ENCODE data around the gene MTM1.

The MTM1 gene

GRCh38 chrX:150644422-150644821 is 76.0 kb downstream of the MTM1 start:
- Histone ChIP-seq H3K4me3 (ENCODE audit: low read length) (no peak overlapping the region), H3K27ac (ENCODE audit: low read length) (no peak overlapping the region), H3K36me3 (ENCODE audit: control insufficient read depth, low read depth, low read length) (no peaks in the 10 kb centered on the region), H3K9ac (ENCODE audit: low read length) (no peak overlapping the region), H3K4me1 (ENCODE audit: control insufficient read depth, low read depth, low read length) (no peaks in the 10 kb centered on the region), H3K27me3 (ENCODE audit: control insufficient read depth, insufficient read depth, low read length) (no peaks in the 10 kb centered on the region), H3K9me3 (ENCODE audit: control insufficient read depth, low read depth, low read length) (peaks cover 7% of the 10 kb centered on the region)

GRCh38 chrX:150647331-150647730 is 78.9 kb downstream of the MTM1 start:
- no peak overlapping the region for H3K9ac ChIP-seq (ENCODE audit: low read length)
- H3K36me3 ChIP-seq (ENCODE audit: control insufficient read depth, low read depth, low read length) = no peaks in the 10 kb centered on the region
- no peaks in the 10 kb centered on the region for H3K4me1 ChIP-seq (ENCODE audit: control insufficient read depth, low read depth, low read length)
- H3K9me3 ChIP-seq (ENCODE audit: control insufficient read depth, low read depth, low read length) = peaks cover 4% of the 10 kb centered on the region
- H3K4me3 ChIP-seq (ENCODE audit: low read length) = no peak overlapping the region
- no peaks in the 10 kb centered on the region for H3K27me3 ChIP-seq (ENCODE audit: control insufficient read depth, insufficient read depth, low read length)
- H3K27ac ChIP-seq (ENCODE audit: low read length) = no peak overlapping the region

GRCh38 chrX:150648296-150648940 is 80.0 kb downstream of the MTM1 start:
- Histone ChIP-seq H3K9me3 (ENCODE audit: control insufficient read depth, low read depth, low read length) (peaks cover 4% of the 10 kb centered on the region), H3K4me1 (ENCODE audit: control insufficient read depth, low read depth, low read length) (no peaks in the 10 kb centered on the region), H3K4me3 (ENCODE audit: low read length) (no peak overlapping the region), H3K27ac (ENCODE audit: low read length) (no peak overlapping the region), H3K9ac (ENCODE audit: low read length) (no peak overlapping the region), H3K36me3 (ENCODE audit: control insufficient read depth, low read depth, low read length) (no peaks in the 10 kb centered on the region), H3K27me3 (ENCODE audit: control insufficient read depth, insufficient read depth, low read length) (no peaks in the 10 kb centered on the region)

- H3K9me3 ChIP-seq (ENCODE audit: control insufficient read depth, low read depth, low read length) = peaks cover 4% of the 10 kb centered on the region
- H3K36me3 ChIP-seq (ENCODE audit: control insufficient read depth, low read depth, low read length) = no peaks in the 10 kb centered on the region
- no peak overlapping the region for H3K4me3 ChIP-seq (ENCODE audit: low read length)
- H3K27ac ChIP-seq (ENCODE audit: low read length) = no peak overlapping the region
- H3K4me1 ChIP-seq (ENCODE audit: control insufficient read depth, low read depth, low read length) = no peaks in the 10 kb centered on the region
- no peaks in the 10 kb centered on the region for H3K27me3 ChIP-seq (ENCODE audit: control insufficient read depth, insufficient read depth, low read length)
- no peak overlapping the region for H3K9ac ChIP-seq (ENCODE audit: low read length)
Observed at GRCh38 chrX:150649096-150649870, 80.9 kb downstream of the MTM1 start.

GRCh38 chrX:150651906-150652305 is 83.5 kb downstream of the MTM1 start:
- Histone ChIP-seq H3K4me1 (ENCODE audit: control insufficient read depth, low read depth, low read length) (no peaks in the 10 kb centered on the region), H3K9me3 (ENCODE audit: control insufficient read depth, low read depth, low read length) (peaks cover 7% of the 10 kb centered on the region), H3K36me3 (ENCODE audit: control insufficient read depth, low read depth, low read length) (no peaks in the 10 kb centered on the region), H3K27me3 (ENCODE audit: control insufficient read depth, insufficient read depth, low read length) (no peaks in the 10 kb centered on the region), H3K4me3 (ENCODE audit: low read length) (no peak overlapping the region), H3K9ac (ENCODE audit: low read length) (no peak overlapping the region), H3K27ac (ENCODE audit: low read length) (no peak overlapping the region)

GRCh38 chrX:150655788-150656187 is 87.4 kb downstream of the MTM1 start:
- Histone ChIP-seq H3K27ac (ENCODE audit: low read length) (no peak overlapping the region), H3K27me3 (ENCODE audit: control insufficient read depth, insufficient read depth, low read length) (no peaks in the 10 kb centered on the region), H3K4me3 (ENCODE audit: low read length) (no peak overlapping the region), H3K4me1 (ENCODE audit: control insufficient read depth, low read depth, low read length) (no peaks in the 10 kb centered on the region), H3K36me3 (ENCODE audit: control insufficient read depth, low read depth, low read length) (no peaks in the 10 kb centered on the region), H3K9ac (ENCODE audit: low read length) (no peak overlapping the region), H3K9me3 (ENCODE audit: control insufficient read depth, low read depth, low read length) (peaks cover 3% of the 10 kb centered on the region)

- H3K9me3 ChIP-seq (ENCODE audit: control insufficient read depth, low read depth, low read length) = peaks cover 5% of the 10 kb centered on the region
- no peaks in the 10 kb centered on the region for H3K36me3 ChIP-seq (ENCODE audit: control insufficient read depth, low read depth, low read length)
- no peak overlapping the region for H3K4me3 ChIP-seq (ENCODE audit: low read length)
- no peak overlapping the region for H3K27ac ChIP-seq (ENCODE audit: low read length)
- H3K4me1 ChIP-seq (ENCODE audit: control insufficient read depth, low read depth, low read length) = no peaks in the 10 kb centered on the region
- H3K9ac ChIP-seq (ENCODE audit: low read length) = no peak overlapping the region
- H3K27me3 ChIP-seq (ENCODE audit: control insufficient read depth, insufficient read depth, low read length) = no peaks in the 10 kb centered on the region
Observed at GRCh38 chrX:150663073-150663472, 94.7 kb downstream of the MTM1 start.

- peaks cover 5% of the 10 kb centered on the region for H3K9me3 ChIP-seq (ENCODE audit: control insufficient read depth, low read depth, low read length)
- no peak overlapping the region for H3K4me3 ChIP-seq (ENCODE audit: low read length)
- no peak overlapping the region for H3K27ac ChIP-seq (ENCODE audit: low read length)
- H3K27me3 ChIP-seq (ENCODE audit: control insufficient read depth, insufficient read depth, low read length) = no peaks in the 10 kb centered on the region
- no peaks in the 10 kb centered on the region for H3K36me3 ChIP-seq (ENCODE audit: control insufficient read depth, low read depth, low read length)
- H3K9ac ChIP-seq (ENCODE audit: low read length) = no peak overlapping the region
- no peaks in the 10 kb centered on the region for H3K4me1 ChIP-seq (ENCODE audit: control insufficient read depth, low read depth, low read length)
Observed at GRCh38 chrX:150664290-150664689, 95.9 kb downstream of the MTM1 start.

- Histone ChIP-seq H3K36me3 (ENCODE audit: control insufficient read depth, low read depth, low read length) (no peaks in the 10 kb centered on the region), H3K9ac (ENCODE audit: low read length) (no peak overlapping the region), H3K4me3 (ENCODE audit: low read length) (no peak overlapping the region), H3K9me3 (ENCODE audit: control insufficient read depth, low read depth, low read length) (peaks cover 15% of the 10 kb centered on the region), H3K4me1 (ENCODE audit: control insufficient read depth, low read depth, low read length) (no peaks in the 10 kb centered on the region), H3K27ac (ENCODE audit: low read length) (no peak overlapping the region), H3K27me3 (ENCODE audit: control insufficient read depth, insufficient read depth, low read length) (no peaks in the 10 kb centered on the region)
Observed at GRCh38 chrX:150676221-150676620, 107.8 kb downstream of the MTM1 start.

- no peak overlapping the region for H3K27ac ChIP-seq (ENCODE audit: low read length)
- no peak overlapping the region for H3K9ac ChIP-seq (ENCODE audit: low read length)
- no peak overlapping the region for H3K4me3 ChIP-seq (ENCODE audit: low read length)
- peaks cover 9% of the 10 kb centered on the region for H3K9me3 ChIP-seq (ENCODE audit: control insufficient read depth, low read depth, low read length)
- H3K36me3 ChIP-seq (ENCODE audit: control insufficient read depth, low read depth, low read length) = no peaks in the 10 kb centered on the region
- no peaks in the 10 kb centered on the region for H3K27me3 ChIP-seq (ENCODE audit: control insufficient read depth, insufficient read depth, low read length)
- H3K4me1 ChIP-seq (ENCODE audit: control insufficient read depth, low read depth, low read length) = no peaks in the 10 kb centered on the region
Observed at GRCh38 chrX:150680974-150681373, 112.6 kb downstream of the MTM1 start.

GRCh38 chrX:150683112-150683511 is 114.7 kb downstream of the MTM1 start:
- Histone ChIP-seq H3K27ac (ENCODE audit: low read length) (no peak overlapping the region), H3K9me3 (ENCODE audit: control insufficient read depth, low read depth, low read length) (no peaks in the 10 kb centered on the region), H3K4me3 (ENCODE audit: low read length) (no peak overlapping the region), H3K4me1 (ENCODE audit: control insufficient read depth, low read depth, low read length) (no peaks in the 10 kb centered on the region), H3K9ac (ENCODE audit: low read length) (no peak overlapping the region), H3K36me3 (ENCODE audit: control insufficient read depth, low read depth, low read length) (no peaks in the 10 kb centered on the region), H3K27me3 (ENCODE audit: control insufficient read depth, insufficient read depth, low read length) (no peaks in the 10 kb centered on the region)
